Subcutaneous preadipocyte (primary cell): ENCODE data around the gene RNF207. TPM values are rescaled to one million over a fixed set of nuclear protein-coding genes. Genes with fewer than 3 reads are reported as not detected.

Experiments used
- total RNA-seq: library from RNA; depleted of rRNA; stranded (reverse); fragments of >200 nt; gene quantifications from 2 replicates; pipeline ENCODE4 v1.2.3, GENCODE V29; 2012

RNF207 gene, protein sequence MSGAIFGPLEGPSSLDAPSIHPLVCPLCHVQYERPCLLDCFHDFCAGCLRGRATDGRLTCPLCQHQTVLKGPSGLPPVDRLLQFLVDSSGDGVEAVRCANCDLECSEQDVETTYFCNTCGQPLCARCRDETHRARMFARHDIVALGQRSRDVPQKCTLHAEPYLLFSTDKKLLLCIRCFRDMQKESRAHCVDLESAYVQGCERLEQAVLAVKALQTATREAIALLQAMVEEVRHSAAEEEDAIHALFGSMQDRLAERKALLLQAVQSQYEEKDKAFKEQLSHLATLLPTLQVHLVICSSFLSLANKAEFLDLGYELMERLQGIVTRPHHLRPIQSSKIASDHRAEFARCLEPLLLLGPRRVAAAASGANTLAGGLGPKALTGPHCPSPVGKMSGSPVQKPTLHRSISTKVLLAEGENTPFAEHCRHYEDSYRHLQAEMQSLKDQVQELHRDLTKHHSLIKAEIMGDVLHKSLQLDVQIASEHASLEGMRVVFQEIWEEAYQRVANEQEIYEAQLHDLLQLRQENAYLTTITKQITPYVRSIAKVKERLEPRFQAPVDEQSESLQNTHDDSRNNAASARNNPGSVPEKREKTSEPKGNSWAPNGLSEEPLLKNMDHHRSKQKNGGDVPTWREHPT
- total RNA-seq = 2.6 and 3.7 TPM in 2 replicates

DNA sequence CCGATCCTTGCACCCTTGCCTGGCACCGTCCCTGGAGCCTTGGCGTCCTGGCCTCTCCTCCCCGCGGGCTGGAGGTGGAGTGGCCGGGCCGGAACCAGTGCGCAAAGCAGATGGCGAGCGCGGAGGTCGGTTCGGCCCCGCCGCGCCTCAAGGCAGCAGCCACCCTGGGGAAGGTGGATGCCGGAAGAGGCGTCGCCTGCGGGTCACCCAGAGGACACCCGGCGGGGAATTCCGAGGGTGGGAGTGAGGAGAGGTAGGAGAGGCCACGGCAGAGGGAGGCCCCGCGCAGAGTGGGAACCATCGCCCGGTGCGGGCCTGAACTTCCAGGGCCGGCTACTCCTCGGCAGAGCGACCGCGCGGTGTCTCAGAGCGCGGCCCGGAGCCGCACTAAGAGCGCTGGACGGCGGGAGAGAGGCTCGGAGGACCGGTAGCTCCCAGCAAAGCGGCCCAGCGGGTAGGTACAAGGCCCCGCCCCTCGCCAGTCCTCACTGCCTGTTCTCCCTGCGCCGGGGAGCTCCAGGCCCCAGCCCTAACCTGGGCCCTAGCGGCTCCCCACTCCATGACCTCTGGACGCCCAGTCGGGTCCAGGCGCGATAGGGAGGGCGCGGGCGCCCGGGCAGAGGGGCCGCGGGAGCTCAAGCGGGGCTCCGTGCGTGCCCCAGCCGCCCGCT lies at the start of gene RNF207:
Gene RNF207 (plus strand): TSS at position 271 of the 671 bp plus-strand sequence. CDS start 417 bp downstream, outside the sequence.

DNA sequence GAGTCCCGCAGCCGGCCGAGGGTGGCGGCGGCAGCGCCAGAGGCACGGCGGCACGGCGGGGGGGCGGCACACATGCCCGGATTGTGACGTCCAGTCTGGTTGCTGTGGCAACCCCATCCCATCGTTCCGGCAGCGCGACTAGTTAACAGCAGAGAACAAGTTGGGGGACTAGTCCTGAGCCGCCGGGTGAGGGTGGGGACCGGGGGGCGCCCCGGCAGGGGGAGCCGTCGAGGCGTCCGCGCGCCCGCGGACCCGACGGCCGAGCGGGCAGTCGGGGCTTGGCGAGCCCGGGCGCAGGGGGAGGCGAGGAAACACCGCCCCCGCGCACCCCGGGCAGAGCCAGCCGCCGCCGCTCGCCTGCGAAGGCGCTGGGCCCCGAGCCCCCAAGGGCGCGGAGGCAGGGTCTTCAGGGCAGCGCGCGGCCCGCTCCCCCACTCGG lies 25.6 kb upstream of the RNF207 start, which contains the start of gene CHD5:
Gene CHD5 (minus strand): TSS at position 54 of the 439 bp plus-strand sequence. CDS start 298 bp downstream, outside the sequence.

DNA sequence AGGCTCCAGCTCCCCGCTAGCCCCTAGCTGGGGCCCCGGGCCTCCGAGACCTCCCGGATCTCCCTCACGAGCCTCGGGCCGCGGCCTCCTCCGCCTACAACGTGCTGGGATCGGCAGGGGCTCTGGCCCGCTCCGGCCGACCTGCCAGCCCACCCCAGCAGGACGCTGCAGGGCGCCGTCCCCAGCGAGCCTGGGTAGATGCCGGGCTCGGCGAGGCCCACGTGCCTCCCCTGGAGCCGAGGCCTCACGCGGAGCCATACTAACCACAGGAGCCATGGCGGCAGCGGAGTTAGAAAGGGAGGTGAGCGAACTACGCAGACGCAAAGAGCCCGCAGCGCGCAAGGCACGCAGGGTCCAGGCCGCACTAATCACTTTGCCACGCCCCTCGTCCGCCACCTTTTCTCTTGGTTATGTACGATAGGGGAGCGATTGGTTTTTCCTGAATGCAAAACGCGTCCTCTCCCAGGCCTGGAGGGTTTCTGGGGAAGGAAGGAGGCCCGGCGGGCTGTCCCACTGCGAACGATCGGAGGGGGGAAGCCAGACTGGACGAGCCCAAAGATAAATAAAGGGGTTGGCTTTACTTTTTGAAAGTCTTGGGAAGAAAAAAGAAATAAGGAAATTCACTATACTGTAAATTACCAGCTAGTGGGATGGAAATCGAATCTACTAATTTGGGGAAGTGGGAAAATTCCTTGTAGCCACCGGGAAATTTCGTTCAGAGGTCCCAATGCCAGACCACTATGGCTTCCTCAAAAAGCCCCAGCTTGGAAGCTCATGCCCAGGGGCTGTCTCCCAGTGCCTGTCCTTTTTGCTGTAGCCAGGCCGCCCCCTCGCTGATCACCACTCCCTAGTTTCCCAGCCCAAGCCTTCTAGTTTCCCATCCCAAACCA lies 6.4 kb upstream of the RNF207 start, which contains the start of gene RPL22:
Gene RPL22 (minus strand): TSS at position 298 of the 890 bp plus-strand sequence. CDS start 22 bp downstream, at position 276.

DNA sequence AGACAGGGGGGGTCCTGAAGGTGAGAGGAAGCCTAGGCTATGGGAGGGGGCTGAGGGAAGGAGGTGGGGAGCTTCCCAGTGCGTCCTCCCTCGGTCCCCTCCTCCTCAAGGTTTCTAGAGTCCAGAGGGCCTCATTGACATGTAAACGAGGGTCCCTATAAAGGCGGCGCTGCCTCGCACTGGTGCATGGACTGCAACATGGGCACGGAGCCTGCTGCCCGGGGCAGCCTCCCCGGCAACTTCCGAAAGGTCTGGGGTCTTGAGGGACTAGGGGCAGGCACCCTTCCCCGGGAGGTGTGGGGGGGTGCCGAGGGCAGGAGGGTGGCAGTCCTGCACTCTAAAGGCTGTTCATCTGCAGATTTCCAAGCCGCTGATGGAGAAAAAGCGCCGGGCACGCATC lies 38.1 kb downstream of the RNF207 start, which contains the start of gene HES3:
Gene HES3 (plus strand): TSS at position 187 of the 400 bp plus-strand sequence. CDS start 187 bp downstream, at position 374.

DNA sequence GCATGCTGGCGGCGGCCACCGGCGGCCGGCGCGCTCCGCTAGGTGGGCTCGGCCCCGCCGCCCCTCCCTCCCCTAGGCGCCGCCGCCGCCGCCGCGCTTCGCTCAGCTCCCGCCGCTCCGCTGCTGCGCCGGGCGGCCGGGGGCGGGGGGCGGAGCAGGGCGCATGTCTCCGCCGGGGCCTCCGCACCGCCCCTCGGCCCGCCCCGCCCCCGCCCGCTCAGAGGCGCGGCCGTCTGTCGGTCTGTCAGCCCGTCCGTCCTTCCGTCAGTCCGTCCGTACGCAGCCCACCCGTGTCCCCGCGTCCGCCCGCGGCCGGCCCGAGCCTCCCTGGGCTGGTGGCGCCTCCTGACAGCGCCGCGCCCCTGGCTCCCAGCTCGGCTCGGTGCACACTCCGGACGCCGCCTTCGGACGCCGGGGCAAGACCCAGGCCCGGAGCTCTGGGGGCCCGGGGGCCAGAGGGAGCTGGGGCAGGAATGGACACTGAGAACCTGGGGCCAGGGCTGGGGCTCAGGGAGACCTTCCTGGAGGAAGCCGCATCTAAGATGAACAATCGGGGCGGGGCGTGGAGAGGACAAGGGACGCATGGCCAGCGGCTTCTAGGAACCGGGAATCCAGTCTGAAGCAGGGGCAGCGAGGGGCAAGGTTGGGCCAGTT lies 55.2 kb downstream of the RNF207 start, which contains the start of gene GPR153:
Gene GPR153 (minus strand): TSS at position 138 of the 654 bp plus-strand sequence. CDS start 6,193 bp downstream, outside the sequence.

Other genes starting within 250 kb of the RNF207 start
- gene NPHP4, start 213.7 kb upstream of the RNF207 start, total RNA-seq = 9.6 and 11.1 TPM in 2 replicates
- 2.9 and 4.1 TPM in 2 replicates for gene KCNAB2, start 160.2 kb upstream of the RNF207 start, total RNA-seq
- under 0.01 TPM in 2 replicates for gene CHD5, start 25.8 kb upstream of the RNF207 start, total RNA-seq
- 76.8 and 131 TPM in 2 replicates for gene RPL22, start 6.5 kb upstream of the RNF207 start, total RNA-seq
- gene ICMT, start 29.8 kb downstream of the RNF207 start, total RNA-seq = 57.7 and 75.5 TPM in 2 replicates
- not detected in 2 replicates for gene HES3, start 38.1 kb downstream of the RNF207 start, total RNA-seq
- gene GPR153, start 55.0 kb downstream of the RNF207 start, total RNA-seq = 3.3 and 3.7 TPM in 2 replicates
- 28.2 and 29.8 TPM in 2 replicates for gene ACOT7, start 187.6 kb downstream of the RNF207 start, total RNA-seq
- under 0.01 TPM in 1 of 2 replicates, not detected in the other for gene HES2, start 213.8 kb downstream of the RNF207 start, total RNA-seq
- not detected in 2 replicates for gene ESPN, start 218.7 kb downstream of the RNF207 start, total RNA-seq